ENCODE measurements around the gene UTP4.
A peak's percentile ranks its signal among the peaks of the same experiment; 100 is the strongest.

Gene UTP4

GRCh38 chr16:69100071-69100691 is 32.3 kb upstream of the UTP4 start:
- Histone ChIP-seq H2BK120ac (ENCODE audit: low read depth, low read length) (no peak overlapping the region), H3K4me2 (ENCODE audit: low read length) (no peak overlapping the region), H3K27me3 (ENCODE audit: insufficient read depth, low read length, poor library complexity) (no peaks in the 10 kb centered on the region), H3K79me2 (ENCODE audit: control insufficient read depth, insufficient read depth, low read length) (no peaks in the 10 kb centered on the region), H3K4me1 (ENCODE audit: control insufficient read depth, low read depth, low read length) (peaks cover 7% of the 10 kb centered on the region), H4K5ac (ENCODE audit: low read length) (no peak overlapping the region), H3K27ac (ENCODE audit: low read depth, low read length) (no peak overlapping the region), H3K36me3 (ENCODE audit: control insufficient read depth, insufficient read depth, low read length) (no peaks in the 10 kb centered on the region), H3K4me3 (ENCODE audit: low read length) (no peak overlapping the region), H3K23ac (ENCODE audit: low read length) (no peak overlapping the region), H3K4ac (ENCODE audit: low read depth, low read length) (no peak overlapping the region), H3K9ac (ENCODE audit: low read length) (no peak overlapping the region), H3K56ac (ENCODE audit: low read length) (no peak overlapping the region), H2BK15ac (replicated peaks; ENCODE audit: low read depth) (no peak overlapping the region), H4K8ac (ENCODE audit: low read depth, low read length) (no peak overlapping the region), H2BK5ac (ENCODE audit: low read length) (no peak overlapping the region), H3K18ac (ENCODE audit: low read length) (no peak overlapping the region), H2AK5ac (ENCODE audit: low read length) (no peak overlapping the region), H3K79me1 (ENCODE audit: low read length) (no peaks in the 10 kb centered on the region)
- no peak for DNase-seq
- no CpG with 5 or more reads among the region's 11 CpGs for WGBS (ENCODE audit: extremely low coverage, insufficient coverage, low lambda C conversion rate)

GRCh38 chr16:69105501-69106361 is 26.7 kb upstream of the UTP4 start, which contains the start of gene HAS3:
HAS3 (plus strand) TSS chr16:69105653; CDS start chr16:69109396, 3,743 bp downstream.
- Histone ChIP-seq H3K27me3 (ENCODE audit: insufficient read depth, low read length, poor library complexity) (no peaks in the 10 kb centered on the region), H4K8ac (ENCODE audit: low read depth, low read length) (no peak within 1 kb of the TSS), H3K56ac (ENCODE audit: low read length) (peak within 1 kb of the TSS; percentile 84), H4K5ac (ENCODE audit: low read length) (no peak within 1 kb of the TSS), H3K4me3 (ENCODE audit: low read length) (peak within 1 kb of the TSS; percentile 27), H3K27ac (ENCODE audit: low read depth, low read length) (peak within 1 kb of the TSS; percentile 84), H2BK15ac (replicated peaks; ENCODE audit: low read depth) (no peak within 1 kb of the TSS), H2AK5ac (ENCODE audit: low read length) (no peak within 1 kb of the TSS), H3K4ac (ENCODE audit: low read depth, low read length) (no peak within 1 kb of the TSS), H3K4me2 (ENCODE audit: low read length) (peak within 1 kb of the TSS; percentile 97), H2BK5ac (ENCODE audit: low read length) (no peak within 1 kb of the TSS), H3K23ac (ENCODE audit: low read length) (peak within 1 kb of the TSS; percentile 89), H3K79me1 (ENCODE audit: low read length) (peaks cover 3% of the 10 kb centered on the region), H3K4me1 (ENCODE audit: control insufficient read depth, low read depth, low read length) (peaks cover 12% of the 10 kb centered on the region), H3K36me3 (ENCODE audit: control insufficient read depth, insufficient read depth, low read length) (no peaks in the 10 kb centered on the region), H3K9ac (ENCODE audit: low read length) (peak within 1 kb of the TSS; percentile 75), H3K18ac (ENCODE audit: low read length) (peak within 1 kb of the TSS; percentile 70), H2BK120ac (ENCODE audit: low read depth, low read length) (peak within 1 kb of the TSS; percentile 3), H3K79me2 (ENCODE audit: control insufficient read depth, insufficient read depth, low read length) (peaks cover 10% of the 10 kb centered on the region)
- peak; percentile 96 for DNase-seq
- no CpG with 5 or more reads among the region's 80 CpGs for WGBS (ENCODE audit: extremely low coverage, insufficient coverage, low lambda C conversion rate)

GRCh38 chr16:69106491-69107315 is 25.7 kb upstream of the UTP4 start:
- peak; percentile 56 for DNase-seq
- Histone ChIP-seq H3K4me1 (ENCODE audit: control insufficient read depth, low read depth, low read length) (peaks cover 12% of the 10 kb centered on the region), H2BK120ac (ENCODE audit: low read depth, low read length) (no peak overlapping the region), H3K18ac (ENCODE audit: low read length) (peak overlapping the region; percentile 78), H3K27ac (ENCODE audit: low read depth, low read length) (no peak overlapping the region), H3K56ac (ENCODE audit: low read length) (peak overlapping the region; percentile 69), H3K4me3 (ENCODE audit: low read length) (peak overlapping the region; percentile 1), H3K36me3 (ENCODE audit: control insufficient read depth, insufficient read depth, low read length) (no peaks in the 10 kb centered on the region), H3K4ac (ENCODE audit: low read depth, low read length) (no peak overlapping the region), H4K5ac (ENCODE audit: low read length) (no peak overlapping the region), H3K79me1 (ENCODE audit: low read length) (peaks cover 3% of the 10 kb centered on the region), H4K8ac (ENCODE audit: low read depth, low read length) (no peak overlapping the region), H3K23ac (ENCODE audit: low read length) (peak overlapping the region; percentile 89), H3K79me2 (ENCODE audit: control insufficient read depth, insufficient read depth, low read length) (peaks cover 10% of the 10 kb centered on the region), H3K27me3 (ENCODE audit: insufficient read depth, low read length, poor library complexity) (no peaks in the 10 kb centered on the region), H2AK5ac (ENCODE audit: low read length) (no peak overlapping the region), H3K4me2 (ENCODE audit: low read length) (peak overlapping the region; percentile 97), H2BK5ac (ENCODE audit: low read length) (no peak overlapping the region), H2BK15ac (replicated peaks; ENCODE audit: low read depth) (no peak overlapping the region), H3K9ac (ENCODE audit: low read length) (peak overlapping the region; percentile 75)
- no CpG with 5 or more reads among the region's 55 CpGs for WGBS (ENCODE audit: extremely low coverage, insufficient coverage, low lambda C conversion rate)

GRCh38 chr16:69107316-69107962 is 25.0 kb upstream of the UTP4 start:
- no CpG with 5 or more reads among the region's 52 CpGs for WGBS (ENCODE audit: extremely low coverage, insufficient coverage, low lambda C conversion rate)
- Histone ChIP-seq H3K4me3 (ENCODE audit: low read length) (peak overlapping the region; percentile 1), H3K27me3 (ENCODE audit: insufficient read depth, low read length, poor library complexity) (no peaks in the 10 kb centered on the region), H3K27ac (ENCODE audit: low read depth, low read length) (no peak overlapping the region), H2AK5ac (ENCODE audit: low read length) (no peak overlapping the region), H3K18ac (ENCODE audit: low read length) (peak overlapping the region; percentile 78), H3K79me1 (ENCODE audit: low read length) (peaks cover 3% of the 10 kb centered on the region), H3K56ac (ENCODE audit: low read length) (peak overlapping the region; percentile 69), H3K9ac (ENCODE audit: low read length) (peak overlapping the region; percentile 75), H2BK15ac (replicated peaks; ENCODE audit: low read depth) (no peak overlapping the region), H3K79me2 (ENCODE audit: control insufficient read depth, insufficient read depth, low read length) (peaks cover 10% of the 10 kb centered on the region), H3K23ac (ENCODE audit: low read length) (peak overlapping the region; percentile 89), H3K4ac (ENCODE audit: low read depth, low read length) (peak overlapping the region; percentile 39), H3K4me2 (ENCODE audit: low read length) (peak overlapping the region; percentile 97), H3K36me3 (ENCODE audit: control insufficient read depth, insufficient read depth, low read length) (no peaks in the 10 kb centered on the region), H4K8ac (ENCODE audit: low read depth, low read length) (no peak overlapping the region), H2BK120ac (ENCODE audit: low read depth, low read length) (peak overlapping the region; percentile 50), H2BK5ac (ENCODE audit: low read length) (no peak overlapping the region), H4K5ac (ENCODE audit: low read length) (no peak overlapping the region), H3K4me1 (ENCODE audit: control insufficient read depth, low read depth, low read length) (peaks cover 8% of the 10 kb centered on the region)
- peak; percentile 35 for DNase-seq
